Endodermal cell (in vitro differentiated cells): Measurements from ENCODE around the gene HOATZ. TPM values are rescaled to one million over a fixed set of nuclear protein-coding genes. Genes with fewer than 3 reads are reported as not detected.

Experiments used
- DNase-seq: peaks from one replicate; pipeline ENCODE4 v3.0.0-alpha.2; 2017
- H3K27ac ChIP-seq: 2 replicates; pipeline ENCODE4 v1.5.1; 2013; ENCODE audit warnings: mild to moderate bottlenecking, low read depth, low read length, moderate library complexity
- H3K27me3 ChIP-seq: 2 replicates; pipeline ENCODE4 v1.6.1; 2013; ENCODE audit warnings: mild to moderate bottlenecking, low read length, moderate library complexity; ENCODE audit not compliant: insufficient read depth, control insufficient read depth, poor library complexity, severe bottlenecking
- H3K36me3 ChIP-seq: 2 replicates; pipeline ENCODE4 v1.7.0; 2013; ENCODE audit warnings: mild to moderate bottlenecking, low read length, moderate library complexity; ENCODE audit not compliant: control insufficient read depth, insufficient read depth
- H3K4me1 ChIP-seq: one replicate; pipeline ENCODE4 v1.7.0; 2013; ENCODE audit warnings: low read length; ENCODE audit not compliant: control insufficient read depth, insufficient read depth
- H3K4me3 ChIP-seq: 2 replicates; pipeline ENCODE4 v1.5.1; 2013; ENCODE audit warnings: mild to moderate bottlenecking, low read length, moderate library complexity
- H3K9ac ChIP-seq: 2 replicates; pipeline ENCODE4 v1.6.1; 2013; ENCODE audit warnings: mild to moderate bottlenecking, low read length, moderate library complexity; ENCODE audit not compliant: poor library complexity, severe bottlenecking; ENCODE audit errors: extremely low read depth
- H3K9me3 ChIP-seq: 2 replicates; pipeline ENCODE4 v1.6.1; 2013; ENCODE audit warnings: mild to moderate bottlenecking, low read length, moderate library complexity; ENCODE audit not compliant: control insufficient read depth
- H3K27ac Mint-ChIP-seq: 2 replicates; pipeline ENCODE4 v1.8.0; 2020; ENCODE audit warnings: mixed read lengths
- H3K27me3 Mint-ChIP-seq: 2 replicates; pipeline ENCODE4 v1.8.0; 2021; ENCODE audit warnings: mild to moderate bottlenecking, mixed read lengths; ENCODE audit not compliant: insufficient read depth
- H3K36me3 Mint-ChIP-seq: 2 replicates; pipeline ENCODE4 v1.8.0; 2020; ENCODE audit warnings: low read depth, mixed read lengths
- H3K4me1 Mint-ChIP-seq: 2 replicates; pipeline ENCODE4 v1.8.0; 2020; ENCODE audit warnings: mixed read lengths
- H3K4me3 Mint-ChIP-seq: 2 replicates; pipeline ENCODE4 v1.8.0; 2020; ENCODE audit warnings: mild to moderate bottlenecking, moderate library complexity, mixed read lengths
- H3K9me3 Mint-ChIP-seq: 2 replicates; pipeline ENCODE4 v1.8.0; 2020; ENCODE audit warnings: mild to moderate bottlenecking, mixed read lengths
- CTCF ChIP-seq: fragments of 200-600 bp; sonication (generic); conservative IDR thresholded peaks from 2 replicates; pipeline ENCODE4 v1.5.0; 2021; ENCODE audit warnings: antibody characterized with exemption, mild to moderate bottlenecking
- whole genome bisulfite sequencing, 2 experiments: methylation state at CpG; one replicate each; pipeline versions ENCODE4 v1.1.5 to v1.1.7; 2013; ENCODE audit warnings: missing lambda C conversion rate in 2 of 2, mixed read lengths in 1 of 2; ENCODE audit not compliant: insufficient coverage in 1 of 2, insufficient read length in 1 of 2; 5-methylcytosine and 5-hydroxymethylcytosine counted together
- total RNA-seq, 2 donors: library from RNA; stranded (reverse); fragmentation: NEBNext Ultra II Directional in 1 of 2; extraction: Animal tissue kit (Norgen Biotek cat#: 25700) in 1 of 2; gene quantifications; 2 replicates in 1 of 2; 3 replicates in 1 of 2; pipeline ENCODE4 v1.2.1, GENCODE V29; 2021

Gene HOATZ
- total RNA-seq, 2 donors from 2014 or later, result 0.89 TPM; not detected in 1

DNA sequence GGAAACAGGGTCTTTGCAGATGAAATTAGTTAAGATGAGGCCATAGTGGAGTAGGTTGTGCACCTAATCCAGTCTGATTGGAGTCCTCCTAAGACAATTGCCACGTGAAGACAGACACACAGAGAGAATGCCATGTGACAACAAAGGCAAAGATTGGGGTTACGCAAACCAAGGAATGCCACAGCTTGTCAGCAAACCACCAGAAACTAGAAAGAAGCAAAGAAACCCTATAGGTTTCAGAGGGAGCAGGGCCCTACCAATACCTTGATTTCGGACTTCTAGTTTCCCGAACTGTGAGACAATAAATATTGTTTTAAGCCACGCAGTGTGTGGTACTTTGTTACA, 17.8 kb downstream of the HOATZ start:
- peaks cover 30% of the 10 kb centered on the region for H3K27me3 ChIP-seq
- H3K9me3 ChIP-seq, result no peaks in the 10 kb centered on the region
- no peak overlapping the region for H3K27ac ChIP-seq
- DNase-seq, result no peak
- TF ChIP-seq CTCF, result no peak
- no peak overlapping the region for H3K9ac ChIP-seq
- Mint-ChIP-seq H3K9me3 (no peaks in the 10 kb centered on the region), H3K4me3 (no peak overlapping the region), H3K27me3 (peaks cover 36% of the 10 kb centered on the region), H3K27ac (no peak overlapping the region), H3K4me1 (peaks cover under 1% of the 10 kb centered on the region), H3K36me3 (no peaks in the 10 kb centered on the region)
- H3K4me3 ChIP-seq, result no peak overlapping the region
- H3K36me3 ChIP-seq, result no peaks in the 10 kb centered on the region
- no peaks in the 10 kb centered on the region for H3K4me1 ChIP-seq
- WGBS, 2 experiments, result 84 to 93% methylated on average over 4 to 5 of the region's 5 CpGs

DNA sequence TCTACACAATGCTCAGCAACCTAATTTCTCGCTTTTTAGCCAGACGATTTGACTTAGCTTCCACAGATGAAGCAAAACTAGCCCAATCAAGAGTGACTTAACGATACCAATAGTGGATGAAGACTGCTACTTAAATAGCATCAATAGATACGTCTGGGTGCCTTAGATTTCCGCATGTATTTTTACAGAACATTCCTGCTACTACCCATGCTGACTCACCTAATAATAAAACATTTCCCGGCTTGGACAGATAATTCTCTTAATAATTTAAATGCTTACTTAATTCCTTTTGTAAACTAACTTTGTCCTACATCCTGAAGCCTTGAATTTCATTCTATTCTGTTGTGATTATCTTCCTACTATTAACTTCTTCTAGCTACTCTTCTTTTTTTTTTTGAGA, 20.7 kb downstream of the HOATZ start:
- peaks cover 59% of the 10 kb centered on the region for H3K27me3 ChIP-seq

DNA sequence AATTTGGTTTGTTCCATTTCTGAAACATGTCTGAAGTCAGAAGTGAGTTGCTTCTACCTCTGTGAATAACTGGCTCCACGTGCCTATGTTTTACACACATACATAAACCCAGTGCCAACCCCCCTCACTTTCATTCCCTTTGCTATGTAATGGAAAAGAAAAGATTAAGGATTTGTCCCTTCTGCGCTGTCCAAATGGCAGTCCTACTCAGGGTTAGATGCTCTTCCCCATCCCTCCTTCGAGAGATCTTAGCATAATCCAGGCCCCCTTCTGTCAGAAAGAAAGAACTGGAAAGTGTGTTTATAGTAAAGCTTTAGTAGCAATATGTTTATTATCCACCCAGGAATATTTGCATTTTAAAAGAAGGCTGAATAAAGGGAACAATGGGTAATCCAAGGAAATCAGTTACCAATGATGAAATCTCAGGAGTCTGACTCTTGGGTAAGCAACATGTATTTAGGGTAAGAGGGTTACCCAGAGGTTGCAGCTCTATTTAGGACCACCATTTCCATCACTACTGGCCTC, 22.8 kb downstream of the HOATZ start:
- peaks cover 21% of the 10 kb centered on the region for H3K4me1 Mint-ChIP-seq
- Histone ChIP-seq H3K9me3 (peaks cover 6% of the 10 kb centered on the region), H3K4me1 (no peaks in the 10 kb centered on the region), H3K27me3 (peaks cover 80% of the 10 kb centered on the region), H3K36me3 (no peaks in the 10 kb centered on the region), H3K27ac (no peak overlapping the region), H3K9ac (no peak overlapping the region), H3K4me3 (no peak overlapping the region)
- no peaks in the 10 kb centered on the region for H3K36me3 Mint-ChIP-seq
- H3K27me3 Mint-ChIP-seq, result peaks cover 82% of the 10 kb centered on the region
- TF ChIP-seq CTCF, result peak; percentile 13
- H3K9me3 Mint-ChIP-seq, result no peaks in the 10 kb centered on the region
- 65% methylated on average over 3 of the region's 3 CpGs; no CpG with 5 or more reads in 1 of the 2 experiments for WGBS, 2 experiments
- H3K27ac Mint-ChIP-seq, result no peak overlapping the region
- no peak overlapping the region for H3K4me3 Mint-ChIP-seq
- no peak for DNase-seq

More for the DNA sequence above, 20.7 kb downstream of the HOATZ start:
- Mint-ChIP-seq H3K36me3 (no peaks in the 10 kb centered on the region), H3K27ac (no peak overlapping the region), H3K4me1 (peaks cover 11% of the 10 kb centered on the region), H3K9me3 (no peaks in the 10 kb centered on the region), H3K4me3 (no peak overlapping the region), H3K27me3 (peaks cover 65% of the 10 kb centered on the region)
- no peak for DNase-seq
- no peaks in the 10 kb centered on the region for H3K36me3 ChIP-seq
- no peak for TF ChIP-seq CTCF
- H3K9me3 ChIP-seq, result peaks cover 6% of the 10 kb centered on the region
- 91% methylated on average over 6 of the region's 6 CpGs for WGBS, 2 experiments
- no peak overlapping the region for H3K27ac ChIP-seq
- H3K4me3 ChIP-seq, result no peak overlapping the region
- H3K9ac ChIP-seq, result no peak overlapping the region
- H3K4me1 ChIP-seq, result no peaks in the 10 kb centered on the region
